Measurements from ENCODE around the gene SUFU. TPM values are rescaled to one million over a fixed set of nuclear protein-coding genes. Genes with fewer than 3 reads are reported as not detected.

SUFU gene
- total and polyA plus RNA-seq, 2 of the 4 experiments (the other 2 are of a cell fraction), result 2.2 to 11.0 TPM

GRCh38 chr10:102620138-102620590 lies 116.4 kb downstream of the SUFU start:
- Histone ChIP-seq H4K20me1 (ENCODE audit: insufficient read depth, low read length) (no peaks in the 10 kb centered on the region), H3K9me3 (ENCODE audit: control insufficient read depth, insufficient read depth, low read length) (no peaks in the 10 kb centered on the region), H2BK20ac (ENCODE audit: low read depth, low read length) (0 out of 2 replicates have a peak overlapping the region, but pooled peaks have one; percentile 40), H2AK9ac (replicated peaks; ENCODE audit: low read depth, low read length, poor library complexity) (peak overlapping the region; percentile 60), H2AK5ac (ENCODE audit: low read depth, low read length) (peak overlapping the region; percentile 73), H3K27me3 (ENCODE audit: control insufficient read depth, insufficient read depth, low read length) (no peaks in the 10 kb centered on the region), H2BK15ac (ENCODE audit: low read depth, low read length) (no peak overlapping the region), H3K36me3 (ENCODE audit: control insufficient read depth, insufficient read depth, low read length) (peaks cover 26% of the 10 kb centered on the region), H2BK5ac (ENCODE audit: low read depth, low read length, poor library complexity, severe bottlenecking) (peak overlapping the region; percentile 9), H3K18ac (ENCODE audit: low read depth, low read length) (no peak overlapping the region), H4K91ac (ENCODE audit: insufficient read depth, low read depth, low read length) (peak overlapping the region; percentile 53; the same call in 1 of the 2 replicates), H3K4me3 (ENCODE audit: insufficient read depth, low read depth, low read length) (no peak overlapping the region), H3K4me2 (ENCODE audit: low read depth, low read length) (0 out of 2 replicates have a peak overlapping the region, but pooled peaks have one; percentile 12), H3K79me1 (ENCODE audit: low read depth in 1 of 2, low read length in 2 of 2) (peaks cover 0 to 17% of the 10 kb centered on the region in 2 experiments; a peak in 1 of 4 replicates), H3K23ac (ENCODE audit: low read depth, low read length) (no peak overlapping the region), H4K8ac (ENCODE audit: low read depth in 2 of 2, low read length in 2 of 2) (peak overlapping the region in 1 of 2 experiments; percentile 45; a peak in 1 of 4 replicates), H3K9ac (ENCODE audit: low read depth, low read length) (0 out of 2 replicates have a peak overlapping the region, but pooled peaks have one; percentile 2), H3K4ac (ENCODE audit: low read depth, low read length) (peak overlapping the region; percentile 56), H4K5ac (ENCODE audit: low read depth, low read length) (no peak overlapping the region), H3K56ac (ENCODE audit: extremely low read depth, insufficient read depth, low read length) (no peak overlapping the region), H3K9me1 (ENCODE audit: insufficient read depth, low read length) (peaks cover 25% of the 10 kb centered on the region), H3K27ac (ENCODE audit: insufficient read depth, low read length) (peak overlapping the region; percentile 24), H3K4me1 (ENCODE audit: control insufficient read depth, insufficient read depth, low read length) (peaks cover 34% of the 10 kb centered on the region), H3K14ac (replicated peaks; ENCODE audit: low read depth, low read length) (peak overlapping the region; percentile 55), H2BK120ac (ENCODE audit: low read depth, low read length) (peak overlapping the region; percentile 2; the same call in 1 of the 2 replicates), H2AFZ (replicated peaks; ENCODE audit: low read length, poor library complexity) (peak overlapping the region; percentile 59)
- ChIA-PET POLR2A (ENCODE audit: unreplicated experiment) (no interaction called here), CTCF (no interaction called here)
- intact Hi-C loops (cut with micrococcal nuclease), result no loop called here
- peak; percentile 10 for ATAC-seq (ENCODE audit: low read depth)
- no TSS peak for BruUV-seq (replicated peaks)
- in situ Hi-C loops (cut with MboI; ENCODE audit: low sequenced_read_pairs), result no loop called here
- WGBS, 2 experiments (ENCODE audit: extremely low coverage in 2 of 2, insufficient read length in 1 of 2), result 43% methylated on average over 1 of the region's 5 CpGs; no CpG with 5 or more reads in 1 of the 2 experiments
- dilution Hi-C loops (cut with HindIII; ENCODE audit: low sequenced_read_pairs, unreplicated experiment), result no loop called here
- TF ChIP-seq MXI1 (IDR thresholded peaks at IDR 0.05; ENCODE audit: borderline replicate concordance, low read depth, low read length) (no peak), ELK1 (IDR thresholded peaks at IDR 0.05; ENCODE audit: borderline replicate concordance, low read depth, low read length) (no peak), MAFK (IDR thresholded peaks at IDR 0.05; ENCODE audit: low read depth, low read length) (no peak), RCOR1 (IDR thresholded peaks at IDR 0.05; ENCODE audit: insufficient replicate concordance, low read length) (no peak), CEBPB (IDR thresholded peaks at IDR 0.05; ENCODE audit: low read depth, low read length) (no peak), CHD1 (IDR thresholded peaks at IDR 0.05; ENCODE audit: low read depth, low read length) (no peak), BHLHE40 (IDR thresholded peaks at IDR 0.05; ENCODE audit: low read depth, low read length) (no peak), POLR2A (IDR thresholded peaks at IDR 0.05; ENCODE audit: low read depth, low read length) (no peak), RFX5 (IDR thresholded peaks at IDR 0.05; ENCODE audit: low read depth, low read length) (no peak)
- DNase-seq, result no peak

All from IMR-90 (cell line).